Measurements from ENCODE around the gene CAST. TPM values are rescaled to one million over a fixed set of nuclear protein-coding genes. Genes with fewer than 3 reads are reported as not detected.

The CAST gene
- total and polyA plus RNA-seq, 2 donors (not counting 1 experiment from before 2014, with no cell fraction given), result 41.0 to 231 TPM

DNA sequence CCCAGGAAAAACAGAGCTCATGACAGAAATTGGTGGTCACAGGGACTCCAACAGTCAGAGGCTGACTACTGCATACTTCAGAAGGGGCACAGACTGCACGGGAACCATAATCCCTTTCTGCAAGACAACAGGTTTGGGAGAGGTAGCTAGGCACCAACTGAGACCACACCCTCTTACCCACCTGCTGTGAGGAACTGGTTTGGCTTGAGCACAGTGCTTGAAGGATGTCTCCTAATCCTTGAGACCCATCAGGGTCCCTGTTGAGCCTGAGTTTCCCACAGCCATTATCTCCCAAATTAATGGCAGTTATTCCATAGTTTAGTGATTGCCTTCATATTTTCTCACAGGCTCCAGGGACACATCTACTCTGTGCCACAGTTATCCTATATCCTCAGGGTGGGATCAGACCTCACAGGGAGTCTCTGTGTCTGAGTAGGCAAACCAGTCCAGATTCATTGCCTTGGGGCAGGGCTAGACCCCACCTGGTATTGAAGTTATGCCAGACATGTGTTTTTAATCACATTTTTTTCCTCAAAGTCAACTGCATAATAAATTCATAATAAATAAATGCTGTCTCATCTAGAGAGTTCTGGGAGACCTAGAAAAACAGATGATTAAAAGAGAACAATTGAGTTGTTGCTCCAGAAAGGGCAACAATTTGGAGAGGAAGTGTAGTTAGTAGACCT lies 9.3 kb upstream of the CAST start:
- Histone ChIP-seq H3K36me3 (replicated peaks in 1 of 2; ENCODE audit: control extremely low read depth in 1 of 2, control insufficient read depth in 1 of 2, extremely low read depth in 1 of 2, insufficient read depth in 2 of 2, low read length in 1 of 2) (no peaks in the 10 kb centered on the region), H3K27ac (ENCODE audit: low read length in 2 of 2) (no peak overlapping the region), H3K9me3 (ENCODE audit: control extremely low read depth in 1 of 3, control insufficient read depth in 2 of 3, insufficient read depth in 1 of 3, low read length in 2 of 3) (no peaks in the 10 kb centered on the region), H3K4me2 (replicated peaks; ENCODE audit: low read depth, low read length, poor library complexity, severe bottlenecking) (no peak overlapping the region), H3K9ac (ENCODE audit: low read length) (no peak overlapping the region), H3K4me3 (ENCODE audit: control extremely low read depth in 1 of 5, extremely low read depth in 1 of 5, insufficient read depth in 1 of 5, low read depth in 2 of 5, low read length in 4 of 5) (no peak overlapping the region), H3K27me3 (replicated peaks in 1 of 4; ENCODE audit: control extremely low read depth in 1 of 4, control insufficient read depth in 3 of 4, insufficient read depth in 4 of 4, low read length in 3 of 4) (peaks cover 0 to 16% (median 8%) of the 10 kb centered on the region in 4 experiments), H3K4me1 (ENCODE audit: control insufficient read depth in 2 of 2, insufficient read depth in 2 of 2, low read length in 2 of 2) (no peaks in the 10 kb centered on the region), H3K79me2 (ENCODE audit: control insufficient read depth, insufficient read depth, low read length) (no peaks in the 10 kb centered on the region), H4K20me1 (ENCODE audit: control insufficient read depth, insufficient read depth, low read length, poor library complexity, severe bottlenecking) (no peaks in the 10 kb centered on the region), H2AFZ (ENCODE audit: insufficient read depth, low read depth, low read length, poor library complexity, severe bottlenecking) (no peak overlapping the region)
- ChIA-PET POLR2A (no interaction called here), CTCF (interaction anchor here (1.5 kb wide), 1 partner anchor 509 kb away, joined by 3 read pairs; no protein-coding TSS in a partner anchor)
- intact Hi-C loops (cut with micrococcal nuclease), result no loop called here
- DNase-seq, result no peak
- no CpG with 5 or more reads among the region's 1 CpG for WGBS (ENCODE audit: insufficient coverage)
- H3K27ac Mint-ChIP-seq, result no peak overlapping the region
- peaks cover 8% of the 10 kb centered on the region for H3K4me1 Mint-ChIP-seq
- H3K27me3 Mint-ChIP-seq, result peaks cover 24% of the 10 kb centered on the region
- ATAC-seq (ENCODE audit: low read depth), result no peak
- TF ChIP-seq EZH2 (IDR thresholded peaks at IDR 0.05; ENCODE audit: borderline replicate concordance, insufficient read depth, low read depth, low read length, poor library complexity, severe bottlenecking), result no peak
- TF ChIP-seq, protein P1, sequence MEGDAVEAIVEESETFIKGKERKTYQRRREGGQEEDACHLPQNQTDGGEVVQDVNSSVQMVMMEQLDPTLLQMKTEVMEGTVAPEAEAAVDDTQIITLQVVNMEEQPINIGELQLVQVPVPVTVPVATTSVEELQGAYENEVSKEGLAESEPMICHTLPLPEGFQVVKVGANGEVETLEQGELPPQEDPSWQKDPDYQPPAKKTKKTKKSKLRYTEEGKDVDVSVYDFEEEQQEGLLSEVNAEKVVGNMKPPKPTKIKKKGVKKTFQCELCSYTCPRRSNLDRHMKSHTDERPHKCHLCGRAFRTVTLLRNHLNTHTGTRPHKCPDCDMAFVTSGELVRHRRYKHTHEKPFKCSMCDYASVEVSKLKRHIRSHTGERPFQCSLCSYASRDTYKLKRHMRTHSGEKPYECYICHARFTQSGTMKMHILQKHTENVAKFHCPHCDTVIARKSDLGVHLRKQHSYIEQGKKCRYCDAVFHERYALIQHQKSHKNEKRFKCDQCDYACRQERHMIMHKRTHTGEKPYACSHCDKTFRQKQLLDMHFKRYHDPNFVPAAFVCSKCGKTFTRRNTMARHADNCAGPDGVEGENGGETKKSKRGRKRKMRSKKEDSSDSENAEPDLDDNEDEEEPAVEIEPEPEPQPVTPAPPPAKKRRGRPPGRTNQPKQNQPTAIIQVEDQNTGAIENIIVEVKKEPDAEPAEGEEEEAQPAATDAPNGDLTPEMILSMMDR (IDR thresholded peaks at IDR 0.05), result no peak
- H3K4me3 Mint-ChIP-seq, result no peak overlapping the region
- no peaks in the 10 kb centered on the region for H3K9me3 Mint-ChIP-seq (ENCODE audit: insufficient read depth)

DNA sequence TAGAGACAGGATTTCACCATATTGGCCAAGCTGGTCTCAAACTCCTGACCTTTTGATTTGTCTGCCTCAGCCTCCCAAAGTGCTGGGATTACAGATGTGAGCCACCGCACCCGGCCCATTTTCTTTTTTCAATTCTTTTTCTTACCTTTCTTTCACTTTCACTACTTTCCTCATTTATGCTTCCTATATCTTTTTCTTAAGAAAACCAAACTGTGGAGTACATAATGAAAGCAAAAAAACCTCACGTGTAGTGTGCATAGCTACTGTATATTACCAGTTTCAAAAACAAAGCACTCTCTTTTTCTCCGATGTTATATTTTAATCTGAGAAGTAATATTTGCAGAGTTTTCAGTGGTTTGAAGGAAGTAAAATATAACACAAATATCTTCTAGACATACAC lies 8.0 kb upstream of the CAST start:
- H3K4me3 ChIP-seq (ENCODE audit: control extremely low read depth in 1 of 5, extremely low read depth in 1 of 5, insufficient read depth in 1 of 5, low read depth in 2 of 5, low read length in 4 of 5), result no peak overlapping the region
- no peaks in the 10 kb centered on the region for H3K79me2 ChIP-seq (ENCODE audit: control insufficient read depth, insufficient read depth, low read length)
- no peak overlapping the region for H3K27ac ChIP-seq (ENCODE audit: low read length in 2 of 2)
- WGBS (ENCODE audit: insufficient coverage), result 85% methylated on average over 2 of the region's 4 CpGs
- no peaks in the 10 kb centered on the region for H4K20me1 ChIP-seq (ENCODE audit: control insufficient read depth, insufficient read depth, low read length, poor library complexity, severe bottlenecking)
- CTCF ChIA-PET, result interaction anchor here (0.7 to 1.5 kb wide), 2 partner anchors 39 to 40 kb away, joined by 3 read pairs; no protein-coding TSS in a partner anchor
- Mint-ChIP-seq H3K9me3 (ENCODE audit: insufficient read depth) (no peaks in the 10 kb centered on the region), H3K27me3 (peaks cover 24% of the 10 kb centered on the region), H3K27ac (no peak overlapping the region), H3K4me1 (peaks cover 6% of the 10 kb centered on the region), H3K4me3 (no peak overlapping the region)
- no peak for DNase-seq
- POLR2A ChIA-PET, result interaction anchor here (0.6 kb wide), 1 partner anchor 406 kb away, joined by 8 read pairs; no protein-coding TSS in a partner anchor
- no peak overlapping the region for H3K9ac ChIP-seq (ENCODE audit: low read length)
- H3K9me3 ChIP-seq (ENCODE audit: control extremely low read depth in 1 of 3, control insufficient read depth in 2 of 3, insufficient read depth in 1 of 3, low read length in 2 of 3), result no peaks in the 10 kb centered on the region
- no peaks in the 10 kb centered on the region for H3K4me1 ChIP-seq (ENCODE audit: control insufficient read depth in 2 of 2, insufficient read depth in 2 of 2, low read length in 2 of 2)
- H3K4me2 ChIP-seq (replicated peaks; ENCODE audit: low read depth, low read length, poor library complexity, severe bottlenecking), result no peak overlapping the region
- intact Hi-C loops (cut with micrococcal nuclease), result no loop called here
- H3K27me3 ChIP-seq (replicated peaks in 1 of 4; ENCODE audit: control extremely low read depth in 1 of 4, control insufficient read depth in 3 of 4, insufficient read depth in 4 of 4, low read length in 3 of 4), result peaks cover 0 to 16% (median 8%) of the 10 kb centered on the region in 4 experiments
- no peaks in the 10 kb centered on the region for H3K36me3 ChIP-seq (replicated peaks in 1 of 2; ENCODE audit: control extremely low read depth in 1 of 2, control insufficient read depth in 1 of 2, extremely low read depth in 1 of 2, insufficient read depth in 2 of 2, low read length in 1 of 2)
- no peak for ATAC-seq (ENCODE audit: low read depth)
- TF ChIP-seq EZH2 (IDR thresholded peaks at IDR 0.05; ENCODE audit: borderline replicate concordance, insufficient read depth, low read depth, low read length, poor library complexity, severe bottlenecking), result no peak
- TF ChIP-seq, protein P1 (IDR thresholded peaks at IDR 0.05), result no peak
- H2AFZ ChIP-seq (ENCODE audit: insufficient read depth, low read depth, low read length, poor library complexity, severe bottlenecking), result no peak overlapping the region
